ENCODE measurements around the gene FOXP1. TPM values are rescaled to one million over a fixed set of nuclear protein-coding genes. Genes with fewer than 3 reads are reported as not detected.

The FOXP1 gene
- total RNA-seq, 1 experiment from 2014 or later, result 75.3 TPM

GRCh38 chr3:71008350-71008935 is 575.1 kb downstream of the FOXP1 start:
- H3K4me2 ChIP-seq (ENCODE audit: insufficient read depth, insufficient read length, low read length), result no peak overlapping the region
- 0 out of 5 replicates have a peak, but pooled peaks cover 0 to under 1% of the 10 kb centered on the region in 2 experiments for H3K9me3 Mint-ChIP-seq
- H3K27me3 Mint-ChIP-seq (ENCODE audit: low read depth), result peaks cover 8% of the 10 kb centered on the region; the same call in 1 of the 2 replicates
- TF ChIP-seq, protein P1, sequence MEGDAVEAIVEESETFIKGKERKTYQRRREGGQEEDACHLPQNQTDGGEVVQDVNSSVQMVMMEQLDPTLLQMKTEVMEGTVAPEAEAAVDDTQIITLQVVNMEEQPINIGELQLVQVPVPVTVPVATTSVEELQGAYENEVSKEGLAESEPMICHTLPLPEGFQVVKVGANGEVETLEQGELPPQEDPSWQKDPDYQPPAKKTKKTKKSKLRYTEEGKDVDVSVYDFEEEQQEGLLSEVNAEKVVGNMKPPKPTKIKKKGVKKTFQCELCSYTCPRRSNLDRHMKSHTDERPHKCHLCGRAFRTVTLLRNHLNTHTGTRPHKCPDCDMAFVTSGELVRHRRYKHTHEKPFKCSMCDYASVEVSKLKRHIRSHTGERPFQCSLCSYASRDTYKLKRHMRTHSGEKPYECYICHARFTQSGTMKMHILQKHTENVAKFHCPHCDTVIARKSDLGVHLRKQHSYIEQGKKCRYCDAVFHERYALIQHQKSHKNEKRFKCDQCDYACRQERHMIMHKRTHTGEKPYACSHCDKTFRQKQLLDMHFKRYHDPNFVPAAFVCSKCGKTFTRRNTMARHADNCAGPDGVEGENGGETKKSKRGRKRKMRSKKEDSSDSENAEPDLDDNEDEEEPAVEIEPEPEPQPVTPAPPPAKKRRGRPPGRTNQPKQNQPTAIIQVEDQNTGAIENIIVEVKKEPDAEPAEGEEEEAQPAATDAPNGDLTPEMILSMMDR (conservative IDR thresholded peaks at IDR 0.05), result no peak
- no peak overlapping the region for H3T11ph ChIP-seq (ENCODE audit: low read length)
- H3K79me1 ChIP-seq (ENCODE audit: insufficient read depth, low read depth, low read length, poor library complexity, severe bottlenecking), result no peaks in the 10 kb centered on the region
- no peak overlapping the region for H2AK5ac ChIP-seq (ENCODE audit: insufficient read length, low read length)
- no peaks in the 10 kb centered on the region for H3K79me2 ChIP-seq (ENCODE audit: insufficient read depth, low read length)
- no peak overlapping the region for H3K4me3 Mint-ChIP-seq
- H2BK12ac ChIP-seq (ENCODE audit: insufficient read length, low read depth, low read length), result no peak overlapping the region
- H2BK5ac ChIP-seq (ENCODE audit: insufficient read length, low read length), result no peak overlapping the region
- peaks cover 21% of the 10 kb centered on the region in 2 experiments for H3K4me1 Mint-ChIP-seq
- no peak overlapping the region for H2AFZ ChIP-seq (ENCODE audit: low read length)
- no peak overlapping the region for H4K91ac ChIP-seq (ENCODE audit: insufficient read length, low read depth, low read length)
- no peak overlapping the region for H2BK20ac ChIP-seq (ENCODE audit: low read depth, low read length, poor library complexity, severe bottlenecking)
- H4K20me1 ChIP-seq (ENCODE audit: control insufficient read depth, insufficient read depth, insufficient read length), result no peaks in the 10 kb centered on the region
- no peak overlapping the region for H4K8ac ChIP-seq (replicated peaks; ENCODE audit: insufficient read length, low read depth, low read length)
- no peak overlapping the region for H3K18ac ChIP-seq (ENCODE audit: insufficient read length, low read depth, low read length)
- no peak overlapping the region for H3K56ac ChIP-seq (ENCODE audit: insufficient read length, low read depth, low read length)
- H3K36me3 Mint-ChIP-seq (ENCODE audit: insufficient read depth in 1 of 3, low read depth in 3 of 3), result peaks cover under 1 to 7% (median 4%) of the 10 kb centered on the region in 3 experiments; a peak in 5 of 7 replicates
- no peaks in the 10 kb centered on the region for H3K27me3 ChIP-seq (ENCODE audit: insufficient read depth, low read length)
- no peaks in the 10 kb centered on the region for H3K9me3 ChIP-seq (ENCODE audit: control insufficient read depth, low read depth, low read length)
- H3K27ac ChIP-seq (ENCODE audit: insufficient read length, low read depth, low read length), result no peak overlapping the region
- no peak for DNase-seq
- no CpG with 5 or more reads among the region's 7 CpGs for WGBS (ENCODE audit: extremely low coverage, insufficient read length, low lambda C conversion rate)
- H2BK120ac ChIP-seq (ENCODE audit: low read depth, low read length, poor library complexity, severe bottlenecking), result no peak overlapping the region
- no peaks in the 10 kb centered on the region for H3K4me1 ChIP-seq (ENCODE audit: insufficient read depth, low read length)
- no peak overlapping the region for H3K9ac ChIP-seq (ENCODE audit: extremely low read depth, insufficient read length, low read length)
- no peaks in the 10 kb centered on the region for H3K23me2 ChIP-seq (ENCODE audit: insufficient read length, low read depth, low read length, poor library complexity, severe bottlenecking)
- H3K14ac ChIP-seq (ENCODE audit: insufficient read depth, low read length), result no peak overlapping the region
- peak overlapping the region in 1 of 3 experiments; percentile 1; a peak in 1 of 7 replicates for H3K27ac Mint-ChIP-seq
- H2BK15ac ChIP-seq (ENCODE audit: low read depth, low read length), result no peak overlapping the region
- H3K4ac ChIP-seq (ENCODE audit: low read depth, low read length), result no peak overlapping the region
- no peak overlapping the region for H3K23ac ChIP-seq (ENCODE audit: insufficient read length, low read depth, low read length)
- no peak overlapping the region for H4K5ac ChIP-seq (ENCODE audit: insufficient read length, low read depth, low read length)

All from H9 (cell line).